HepG2 (cell line): ENCODE measurements around the gene GIMAP8.

Experiments used
- AHR ChIP-seq: IDR thresholded peaks from 2 replicates; pipeline ENCODE4 v1.6.1; 2018; ENCODE audit warnings: missing genetic modification reagents, missing compliant biosample characterization
- BCL3 ChIP-seq: sonication (generic); formaldehyde crosslinking; IDR thresholded peaks from 2 replicates; pipeline ENCODE4 v1.5.1; 2020; ENCODE audit warnings: mild to moderate bottlenecking, missing genetic modification reagents, moderate library complexity
- CCAR2 ChIP-seq: fragments of 200-400 bp; formaldehyde crosslinking; optimal IDR thresholded peaks from 2 replicates; pipeline ENCODE3; 2018; ENCODE audit warnings: low read depth, mild to moderate bottlenecking, low read length, moderate library complexity
- EP300 ChIP-seq, 3 experiments: sonication (generic) in 1 of 3; formaldehyde crosslinking in 1 of 3; IDR thresholded peaks; 2 replicates each; pipeline versions ENCODE4 v1.5.1 to v1.6.1; 2011 to 2020; ENCODE audit warnings: low read depth in 2 of 3, low read length in 2 of 3, borderline replicate concordance in 1 of 3, improper control_type of control experiment in 1 of 3, mild to moderate bottlenecking in 1 of 3, missing genetic modification reagents in 1 of 3, moderate library complexity in 1 of 3
- HDAC6 ChIP-seq: fragments of 200-600 bp; sonication (generic); IDR thresholded peaks from 2 replicates; pipeline ENCODE4 v1.7.0; 2017; ENCODE audit warnings: mild to moderate bottlenecking, antibody characterized with exemption, low read length, low read depth
- KDM1A ChIP-seq: IDR thresholded peaks from 2 replicates; pipeline ENCODE4 v1.6.1; 2016; ENCODE audit warnings: missing compliant biosample characterization
- MAF1 ChIP-seq: sonication (generic); formaldehyde crosslinking; IDR thresholded peaks from 2 replicates; pipeline ENCODE4 v1.5.0; 2020; ENCODE audit warnings: missing genetic modification reagents, borderline replicate concordance
- SALL2 ChIP-seq: sonication (generic); formaldehyde crosslinking; IDR thresholded peaks from 2 replicates; pipeline ENCODE4 v1.8.1; 2023; ENCODE audit warnings: mild to moderate bottlenecking, missing genetic modification reagents, inconsistent platforms

- TF ChIP-seq HDAC6 (no peak), AHR (no peak), CCAR2 (no peak), MAF1 (CRISPR knock-in tag) (no peak), BCL3 (no peak), EP300 (IDR thresholded peaks at IDR 0.05; ENCODE audit: low read depth in 2 of 2, low read length in 2 of 2) (no peak), EP300 (CRISPR knock-in tag; IDR thresholded peaks at IDR 0.05; ENCODE audit: borderline replicate concordance) (no peak), KDM1A (CRISPR knock-in tag) (no peak), SALL2 (CRISPR knock-in tag) (no peak)
These were observed 18.4 kb upstream of the GIMAP8 start for GRCh38 chr7:150431839-150432658.
